ENCODE measurements around the gene SHROOM1. TPM values are rescaled to one million over a fixed set of nuclear protein-coding genes. Genes with fewer than 3 reads are reported as not detected.

SHROOM1 gene
- total and polyA plus RNA-seq, 2 donors (not counting 1 experiment from before 2014, with no cell fraction given), result 1.3 to 2.3 TPM

DNA sequence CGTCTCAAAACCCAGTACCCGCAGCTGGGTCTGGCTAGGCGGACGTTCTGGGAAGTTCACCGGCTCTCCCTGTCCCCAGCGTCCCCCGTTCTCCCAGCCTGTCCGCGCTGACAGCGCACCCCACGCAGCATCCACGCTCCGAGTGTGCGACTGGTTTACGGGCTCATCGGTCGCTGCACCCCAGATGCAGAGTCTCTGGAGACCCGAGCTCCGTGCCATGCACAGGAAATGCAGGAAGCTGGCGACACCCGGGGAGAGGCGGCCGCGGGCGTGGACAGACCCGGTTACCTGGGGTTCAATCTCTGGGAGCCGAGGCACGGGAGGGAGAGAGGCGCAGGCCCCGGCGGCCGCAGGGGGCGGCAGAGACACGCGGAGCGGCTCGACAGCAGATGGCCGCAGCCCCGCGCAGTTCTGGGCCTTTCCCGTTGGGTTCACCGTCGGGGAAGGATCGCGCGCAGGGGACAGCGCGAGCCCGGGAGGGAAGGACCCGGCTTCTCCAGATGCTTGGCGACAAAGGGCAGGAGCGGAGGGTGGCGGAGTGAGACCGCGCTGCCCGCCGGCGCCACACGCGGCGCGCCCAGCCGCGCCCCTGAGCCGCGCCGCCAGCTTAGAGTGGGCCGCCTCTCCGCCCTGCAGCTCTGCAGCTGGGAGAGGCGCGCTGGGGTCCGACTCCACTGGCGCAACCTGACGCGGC is 558 bp downstream of the SHROOM1 start:
- 3% methylated on average over 75 of the region's 75 CpGs for WGBS (ENCODE audit: insufficient coverage)
- H3K9ac ChIP-seq (ENCODE audit: low read length), result peak overlapping the region; percentile 65
- Mint-ChIP-seq H3K9me3 (ENCODE audit: insufficient read depth) (no peaks in the 10 kb centered on the region), H3K27me3 (peaks cover 26% of the 10 kb centered on the region), H3K4me1 (peaks cover 18% of the 10 kb centered on the region), H3K4me3 (peak overlapping the region; percentile 93), H3K27ac (peak overlapping the region; percentile 71)
- H3K9me3 ChIP-seq (ENCODE audit: control extremely low read depth in 1 of 3, control insufficient read depth in 2 of 3, insufficient read depth in 1 of 3, low read length in 2 of 3), result peaks cover 0 to 7% (median 0%) of the 10 kb centered on the region in 3 donors
- peak overlapping the region; percentile 88 for H3K4me2 ChIP-seq (replicated peaks; ENCODE audit: low read depth, low read length, poor library complexity, severe bottlenecking)
- peaks cover 0 to 54% (median 32%) of the 10 kb centered on the region in 4 experiments for H3K27me3 ChIP-seq (replicated peaks in 1 of 4; ENCODE audit: control extremely low read depth in 1 of 4, control insufficient read depth in 3 of 4, insufficient read depth in 4 of 4, low read length in 3 of 4)
- CTCF ChIA-PET, result interaction anchor here (0.7 to 7.4 kb wide), 19 partner anchors 10 to 458 kb away, joined by 3 to 75 read pairs (median 4); partner anchors contain the start of genes CCNI2, GDF9, SOWAHA and UQCRQ
- H3K27ac ChIP-seq (ENCODE audit: low read length in 2 of 2), result no peak overlapping the region
- H2AFZ ChIP-seq (ENCODE audit: insufficient read depth, low read depth, low read length, poor library complexity, severe bottlenecking), result peak overlapping the region; percentile 89
- intact Hi-C loops (cut with micrococcal nuclease), result loop anchor here (1.0 to 5.0 kb wide), 3 partner anchors 36 to 517 kb away; partner anchors contain the start of genes GDF9 and UQCRQ
- peak overlapping the region in 4 of 5 experiments; percentile 35 to 73 (median 57) for H3K4me3 ChIP-seq (ENCODE audit: control extremely low read depth in 1 of 5, extremely low read depth in 1 of 5, insufficient read depth in 1 of 5, low read depth in 2 of 5, low read length in 4 of 5)
- DNase-seq, result peak; percentile 86
- TF ChIP-seq EZH2 (IDR thresholded peaks at IDR 0.05; ENCODE audit: borderline replicate concordance, insufficient read depth, low read depth, low read length, poor library complexity, severe bottlenecking) (no peak), CTCF (IDR thresholded peaks at IDR 0.05) (peak; percentile 93)
- no peaks in the 10 kb centered on the region for H3K79me2 ChIP-seq (ENCODE audit: control insufficient read depth, insufficient read depth, low read length)
- ATAC-seq (ENCODE audit: low read depth), result peak; percentile 89
- H3K4me1 ChIP-seq (ENCODE audit: control insufficient read depth in 2 of 2, insufficient read depth in 2 of 2, low read length in 2 of 2), result peaks cover 21 to 27% of the 10 kb centered on the region in 2 donors
- H3K36me3 ChIP-seq (replicated peaks in 1 of 2; ENCODE audit: control extremely low read depth in 1 of 2, control insufficient read depth in 1 of 2, extremely low read depth in 1 of 2, insufficient read depth in 2 of 2, low read length in 1 of 2), result no peaks in the 10 kb centered on the region
- no peaks in the 10 kb centered on the region for H4K20me1 ChIP-seq (ENCODE audit: control insufficient read depth, insufficient read depth, low read length, poor library complexity, severe bottlenecking)
- POLR2A ChIA-PET, result interaction anchor here (0.9 kb wide), 1 partner anchor 53 kb away, joined by 3 read pairs; no protein-coding TSS in a partner anchor

Measured in B cell (primary cell).